Astrocyte (in vitro differentiated cells and primary cell): Measurements from ENCODE around the gene TIMM13. TPM values are rescaled to one million over a fixed set of nuclear protein-coding genes. Genes with fewer than 3 reads are reported as not detected.

ENCODE experiments used
- DNase-seq: peaks from one replicate; pipeline ENCODE4 v3.0.0-alpha.2; 2010; ENCODE audit warnings: low read depth
- FAIRE-seq: peaks from 2 replicates; lab custom pipeline; 2011; peaks lifted over from hg19 to GRCh38; lab: Jason Lieb, UNC
- H2AFZ ChIP-seq: 2 replicates; pipeline ENCODE4 v1.6.0; 2012; ENCODE audit warnings: low read depth, low read length, inconsistent platforms
- H3K27ac ChIP-seq: 2 replicates; pipeline ENCODE4 v1.5.1; 2011; ENCODE audit warnings: low read depth, low read length, inconsistent platforms
- H3K27me3 ChIP-seq: 2 replicates; pipeline ENCODE4 v1.6.0; 2011; ENCODE audit warnings: low read length, inconsistent platforms; ENCODE audit not compliant: insufficient read depth
- H3K36me3 ChIP-seq: 2 replicates; pipeline ENCODE4 v1.5.1; 2011; ENCODE audit warnings: low read length, inconsistent platforms; ENCODE audit not compliant: insufficient read depth
- H3K4me1 ChIP-seq: 2 replicates; pipeline ENCODE4 v1.5.1; 2011; ENCODE audit warnings: low read length, inconsistent platforms; ENCODE audit not compliant: insufficient read depth
- H3K4me2 ChIP-seq: 2 replicates; pipeline ENCODE4 v1.6.0; 2012; ENCODE audit warnings: low read length, inconsistent platforms
- H3K4me3 ChIP-seq: 2 replicates; pipeline ENCODE4 v1.5.1; 2011; ENCODE audit warnings: low read depth, mild to moderate bottlenecking, low read length, inconsistent platforms; ENCODE audit not compliant: insufficient read depth
- H3K79me2 ChIP-seq: 2 replicates; pipeline ENCODE4 v1.6.0; 2012; ENCODE audit warnings: mild to moderate bottlenecking, low read length, inconsistent platforms; ENCODE audit not compliant: insufficient read depth
- H3K9ac ChIP-seq: 2 replicates; pipeline ENCODE4 v1.6.0; 2012; ENCODE audit warnings: mild to moderate bottlenecking, low read length, inconsistent platforms
- H3K9me3 ChIP-seq: 2 replicates; pipeline ENCODE4 v1.5.1; 2012; ENCODE audit warnings: low read depth, mild to moderate bottlenecking, low read length, inconsistent platforms; ENCODE audit not compliant: insufficient read depth
- H4K20me1 ChIP-seq: 2 replicates; pipeline ENCODE4 v1.6.0; 2012; ENCODE audit warnings: low read length, inconsistent platforms; ENCODE audit not compliant: insufficient read depth
- H3K27ac Mint-ChIP-seq: one replicate; pipeline ENCODE4 v1.8.0; 2021; ENCODE audit warnings: mild to moderate bottlenecking, mixed read lengths; ENCODE audit not compliant: unreplicated experiment
- H3K27me3 Mint-ChIP-seq: one replicate; pipeline ENCODE4 v1.8.0; 2021; ENCODE audit warnings: low read depth, mixed read lengths; ENCODE audit not compliant: unreplicated experiment
- H3K36me3 Mint-ChIP-seq: one replicate; pipeline ENCODE4 v1.8.0; 2021; ENCODE audit warnings: low read depth, mixed read lengths; ENCODE audit not compliant: unreplicated experiment
- H3K4me1 Mint-ChIP-seq: one replicate; pipeline ENCODE4 v1.8.0; 2021; ENCODE audit warnings: low read depth, mixed read lengths; ENCODE audit not compliant: unreplicated experiment
- H3K4me3 Mint-ChIP-seq: one replicate; pipeline ENCODE4 v1.8.0; 2021; ENCODE audit warnings: mild to moderate bottlenecking, moderate library complexity, mixed read lengths; ENCODE audit not compliant: unreplicated experiment
- H3K9me3 Mint-ChIP-seq: one replicate; pipeline ENCODE4 v1.8.0; 2021; ENCODE audit warnings: mild to moderate bottlenecking, mixed read lengths; ENCODE audit not compliant: unreplicated experiment
- CTCF ChIP-seq: IDR thresholded peaks from 2 replicates; pipeline ENCODE4 v1.5.1; 2011; ENCODE audit warnings: low read depth, mild to moderate bottlenecking, inconsistent platforms, low read length, moderate library complexity; ENCODE audit not compliant: insufficient read depth
- EZH2 ChIP-seq: IDR thresholded peaks from 2 replicates; pipeline ENCODE4 v1.6.1; 2012; ENCODE audit warnings: mild to moderate bottlenecking, low read length, inconsistent platforms; ENCODE audit not compliant: insufficient read depth
- total RNA-seq: library from RNA; stranded (reverse); gene quantifications from 2 replicates; pipeline ENCODE4 v1.2.1, GENCODE V29; 2021

The TIMM13 gene
- total RNA-seq, 1 donor from 2014 or later: 105 TPM

- no peaks in the 10 kb centered on the region for H3K4me1 Mint-ChIP-seq
Measured at GRCh38 chr19:2410023-2410422, 17.4 kb downstream of the TIMM13 start.

GRCh38 chr19:2409352-2409912 is 18.0 kb downstream of the TIMM13 start:
- no peak overlapping the region for H3K27ac Mint-ChIP-seq
- H3K4me3 ChIP-seq: no peak overlapping the region
- TF ChIP-seq CTCF (no peak), EZH2 (no peak)
- FAIRE-seq (no peak), DNase-seq (no peak)
- peaks cover 11% of the 10 kb centered on the region for H3K9me3 Mint-ChIP-seq
- H3K4me3 Mint-ChIP-seq: no peak overlapping the region
- no peaks in the 10 kb centered on the region for H4K20me1 ChIP-seq
- H3K4me2 ChIP-seq: no peak overlapping the region
- H3K79me2 ChIP-seq: no peaks in the 10 kb centered on the region
- H3K36me3 Mint-ChIP-seq: peaks cover 7% of the 10 kb centered on the region
- no peak overlapping the region for H3K9ac ChIP-seq
- H3K4me1 Mint-ChIP-seq: no peaks in the 10 kb centered on the region
- peaks cover 4% of the 10 kb centered on the region for H3K27me3 Mint-ChIP-seq
- H3K9me3 ChIP-seq: peaks cover 8% of the 10 kb centered on the region
- H3K4me1 ChIP-seq: no peaks in the 10 kb centered on the region
- no peaks in the 10 kb centered on the region for H3K36me3 ChIP-seq
- no peak overlapping the region for H2AFZ ChIP-seq
- no peaks in the 10 kb centered on the region for H3K27me3 ChIP-seq
- no peak overlapping the region for H3K27ac ChIP-seq

More at GRCh38 chr19:2410023-2410422, 17.4 kb downstream of the TIMM13 start:
- no peak overlapping the region for H3K4me3 Mint-ChIP-seq
- peaks cover 7% of the 10 kb centered on the region for H3K36me3 Mint-ChIP-seq
- no peak overlapping the region for H3K4me2 ChIP-seq
- peaks cover 11% of the 10 kb centered on the region for H3K9me3 Mint-ChIP-seq
- peaks cover 8% of the 10 kb centered on the region for H3K9me3 ChIP-seq
- DNase-seq (no peak), FAIRE-seq (no peak)
- no peaks in the 10 kb centered on the region for H4K20me1 ChIP-seq
- H3K4me1 ChIP-seq: no peaks in the 10 kb centered on the region
- no peak overlapping the region for H3K27ac ChIP-seq
- no peaks in the 10 kb centered on the region for H3K79me2 ChIP-seq
- H3K4me3 ChIP-seq: no peak overlapping the region
- no peaks in the 10 kb centered on the region for H3K36me3 ChIP-seq
- H3K27ac Mint-ChIP-seq: no peak overlapping the region
- peaks cover 4% of the 10 kb centered on the region for H3K27me3 Mint-ChIP-seq
- no peaks in the 10 kb centered on the region for H3K27me3 ChIP-seq
- no peak overlapping the region for H3K9ac ChIP-seq
- no peak for TF ChIP-seq CTCF
- H2AFZ ChIP-seq: no peak overlapping the region

- no peaks in the 10 kb centered on the region for H3K4me1 Mint-ChIP-seq
- H3K4me1 ChIP-seq: no peaks in the 10 kb centered on the region
Measured at GRCh38 chr19:2408247-2408646, 19.1 kb downstream of the TIMM13 start.

More at GRCh38 chr19:2408247-2408646, 19.1 kb downstream of the TIMM13 start:
- Mint-ChIP-seq H3K27me3 (peaks cover 4% of the 10 kb centered on the region), H3K9me3 (peaks cover 14% of the 10 kb centered on the region), H3K4me3 (peak overlapping the region; percentile 20), H3K27ac (no peak overlapping the region), H3K36me3 (peaks cover 6% of the 10 kb centered on the region)
- no peak overlapping the region for H3K27ac ChIP-seq
- H3K27me3 ChIP-seq: no peaks in the 10 kb centered on the region
- no peaks in the 10 kb centered on the region for H4K20me1 ChIP-seq
- H3K4me2 ChIP-seq: no peak overlapping the region
- peaks cover 8% of the 10 kb centered on the region for H3K9me3 ChIP-seq
- H3K36me3 ChIP-seq: no peaks in the 10 kb centered on the region
- TF ChIP-seq EZH2: no peak
- no peak for TF ChIP-seq CTCF
- no peak overlapping the region for H3K9ac ChIP-seq
- no peak overlapping the region for H2AFZ ChIP-seq
- no peak overlapping the region for H3K4me3 ChIP-seq
- FAIRE-seq (no peak), DNase-seq (no peak)
- H3K79me2 ChIP-seq: no peaks in the 10 kb centered on the region
